GM18505 (cell line): Measurements from ENCODE around the gene ZFHX2.
"Not testable (repeated sequence)": the region's sequence is repeated elsewhere in the genome, so short reads cannot be mapped to it uniquely, and the experiment has no call there.

Source experiments
- ATAC-seq: cut with Tn5 transposase; IDR thresholded peaks from one replicate; pipeline ENCODE4 v1.9.1; 2021; ENCODE audit not compliant: unreplicated experiment
- POLR2A ChIP-seq: IDR thresholded peaks from 4 replicates; pipeline ENCODE4 v1.6.1; 2011; ENCODE audit warnings: borderline replicate concordance; ENCODE audit not compliant: insufficient read depth, insufficient read length; ENCODE audit errors: extremely low read depth

The ZFHX2 gene

DNA sequence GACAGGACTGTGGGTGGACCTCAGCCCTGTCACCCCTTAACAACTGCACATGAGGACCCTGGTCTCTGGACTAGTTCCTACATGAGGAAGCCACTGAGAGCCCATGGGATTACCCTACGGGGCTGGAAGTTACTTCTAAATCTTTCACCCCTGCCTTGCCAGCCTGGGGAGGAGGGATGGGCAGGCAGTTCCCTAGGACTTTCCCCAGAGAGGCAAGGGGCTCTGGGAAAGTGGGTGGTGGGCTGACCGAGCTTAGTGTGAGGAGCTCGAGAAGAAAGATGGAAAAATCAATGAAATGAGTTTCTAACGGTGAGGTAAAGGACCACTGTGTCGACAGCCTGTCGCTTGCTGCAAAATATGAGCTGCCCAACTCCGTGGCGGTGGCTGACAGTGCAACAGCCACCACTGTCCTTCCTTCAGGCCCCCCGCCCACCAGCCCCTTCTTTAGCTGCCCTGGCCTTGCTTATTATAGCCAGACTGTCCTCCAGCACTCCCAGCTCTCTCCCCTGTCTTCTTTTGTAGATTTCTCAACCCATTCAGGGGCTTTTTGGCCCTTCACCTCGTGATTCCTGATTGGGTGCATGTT lies 5.0 kb downstream of the ZFHX2 start:
- ATAC-seq, result no peak
- TF ChIP-seq POLR2A, result no peak

DNA sequence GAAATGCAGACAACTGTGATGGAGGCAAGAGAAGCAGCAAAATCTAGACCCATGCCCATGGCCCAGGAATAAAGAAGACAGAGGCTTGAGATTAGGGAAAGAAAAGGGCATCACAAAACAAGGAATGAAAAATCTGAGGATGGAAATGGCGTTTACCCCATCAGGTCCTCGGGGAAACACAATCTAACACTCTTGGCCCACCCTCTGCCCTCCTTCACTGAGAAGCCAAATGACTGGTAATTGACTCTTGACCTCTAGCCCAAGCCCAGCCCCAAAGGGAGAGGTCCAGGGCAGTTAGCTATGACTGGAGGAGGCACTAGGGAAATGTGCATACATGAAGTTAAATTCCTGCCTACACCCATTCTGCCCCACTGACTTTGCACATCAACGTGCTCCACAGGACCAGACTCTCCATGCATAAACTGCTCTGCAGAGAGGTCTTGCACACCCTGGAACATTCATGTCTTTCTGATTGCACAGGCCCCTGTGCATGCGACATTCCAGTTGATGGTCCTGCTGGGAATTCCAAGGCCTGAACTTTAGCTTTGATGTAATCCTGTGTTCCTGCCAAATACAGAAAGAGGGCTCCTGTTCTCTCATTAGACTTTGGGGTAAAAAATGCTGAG lies 5.7 kb downstream of the ZFHX2 start:
- TF ChIP-seq POLR2A, result no peak

GRCh38 chr14:23544511-23545447 lies 6.8 kb downstream of the ZFHX2 start:
- no peak for ATAC-seq
- TF ChIP-seq POLR2A, result no peak

More for the DNA sequence above, 5.7 kb downstream of the ZFHX2 start:
- no peak for ATAC-seq

- no peak for TF ChIP-seq POLR2A
- no peak for ATAC-seq
Measured at GRCh38 chr14:23543403-23543802, 8.2 kb downstream of the ZFHX2 start.

GRCh38 chr14:23542261-23542660 lies 9.3 kb downstream of the ZFHX2 start:
- no peak for TF ChIP-seq POLR2A
- no peak for ATAC-seq

DNA sequence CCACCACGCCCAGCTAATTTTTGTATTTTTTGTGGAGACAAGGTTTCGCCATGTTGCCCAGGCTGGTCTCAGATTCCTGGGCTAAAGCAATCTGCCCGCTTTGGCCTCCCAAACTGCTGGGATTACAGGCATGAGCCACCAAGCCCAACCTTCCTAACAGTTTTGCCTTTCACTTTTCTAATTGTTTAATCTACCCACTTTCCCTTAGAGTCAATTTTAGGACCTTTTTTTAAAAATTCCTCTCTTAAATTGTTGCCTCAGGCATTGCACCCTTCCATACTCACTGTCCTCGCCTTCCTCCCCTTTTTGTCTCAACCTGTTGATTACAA lies 11.5 kb downstream of the ZFHX2 start:
- ATAC-seq, result no peak
- no peak for TF ChIP-seq POLR2A

- no peak for TF ChIP-seq POLR2A
- ATAC-seq, result no peak
Measured at GRCh38 chr14:23539248-23540140, 12.1 kb downstream of the ZFHX2 start.

GRCh38 chr14:23538785-23539184 lies 12.8 kb downstream of the ZFHX2 start:
- ATAC-seq, result no peak
- TF ChIP-seq POLR2A, result no peak

GRCh38 chr14:23538050-23538718 lies 13.4 kb downstream of the ZFHX2 start:
- no peak for ATAC-seq
- no peak for TF ChIP-seq POLR2A

DNA sequence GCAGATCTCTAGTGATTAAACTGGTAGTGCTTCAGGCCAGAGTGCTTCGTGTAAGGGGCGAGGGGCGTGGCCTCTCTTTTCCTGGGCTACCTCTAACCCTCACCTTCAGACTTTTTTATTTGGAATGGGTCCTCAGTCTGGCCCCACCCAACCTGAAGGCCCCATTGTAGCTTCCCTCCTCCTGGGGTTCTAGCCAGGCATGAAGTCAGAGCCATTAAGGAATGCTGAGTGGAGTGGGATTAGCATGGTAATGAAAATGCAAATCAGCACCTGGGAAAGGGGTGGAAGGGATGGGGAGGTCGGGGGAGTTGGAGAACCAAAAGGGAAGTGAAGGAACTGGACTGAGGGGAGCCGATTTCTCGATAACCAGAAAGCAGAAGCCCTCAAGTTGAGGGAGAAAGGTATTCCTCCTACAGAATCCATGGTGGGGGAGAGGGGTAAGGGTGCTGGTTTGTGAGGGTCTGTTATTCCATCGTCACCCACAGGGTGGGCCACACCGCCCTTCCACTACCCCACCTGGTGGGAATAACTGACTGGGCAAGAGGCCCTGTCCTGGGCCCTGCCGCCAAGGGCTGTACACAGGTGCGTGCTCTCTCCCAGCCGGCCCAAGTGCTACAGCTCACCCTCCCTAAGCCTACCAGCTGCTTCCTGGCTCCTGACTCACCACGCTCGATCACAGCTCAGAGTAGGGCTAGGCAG lies 14.1 kb downstream of the ZFHX2 start:
- no peak for ATAC-seq
- TF ChIP-seq POLR2A, result no peak

DNA sequence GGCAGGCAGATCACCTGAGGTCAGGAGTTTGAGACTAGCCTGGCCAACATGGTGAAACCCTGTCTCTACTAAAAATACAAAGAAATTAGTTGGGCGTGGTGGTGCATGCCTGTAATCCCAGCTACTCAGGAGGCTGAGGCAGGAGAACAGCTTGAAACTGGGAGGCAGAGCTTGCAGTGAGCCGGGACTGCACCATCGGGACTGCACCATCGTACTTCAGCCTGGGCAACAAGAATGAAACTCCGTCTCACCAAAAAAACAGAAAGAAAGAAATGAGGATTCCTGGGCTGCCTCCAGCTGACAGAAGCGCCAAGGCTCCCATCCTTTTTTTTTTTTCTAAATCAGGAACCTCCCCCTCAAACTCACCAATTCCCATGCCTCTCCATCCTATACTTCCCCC lies 14.7 kb downstream of the ZFHX2 start:
- not testable (repeated sequence) for ATAC-seq

- ATAC-seq, result no peak
- no peak for TF ChIP-seq POLR2A
Measured at GRCh38 chr14:23536494-23536893, 15.1 kb downstream of the ZFHX2 start.
